Endometrial microvascular endothelial cells (primary cell): Measurements from ENCODE around the gene ITPR2. TPM values are rescaled to one million over a fixed set of nuclear protein-coding genes. Genes with fewer than 3 reads are reported as not detected.
"Not testable (repeated sequence)": the region's sequence is repeated elsewhere in the genome, so short reads cannot be mapped to it uniquely, and the experiment has no call there.

Experiments used
- in situ Hi-C: cut with HindIII; loops from 2 replicates; pipeline ENCODE4 v1.10.0; 2017; ENCODE audit warnings: low sequenced_read_pairs, low pct_unique_long_range_greater_than_20kb; ENCODE audit errors: inconsistent ontology term
- total RNA-seq: library from RNA; depleted of rRNA; stranded (reverse); fragments of >200 nt; gene quantifications from one replicate; pipeline ENCODE4 v1.2.3, GENCODE V29; 2015; ENCODE audit errors: inconsistent ontology term

The ITPR2 gene
- total RNA-seq, 1 donor from 2014 or later = 34.6 TPM

DNA sequence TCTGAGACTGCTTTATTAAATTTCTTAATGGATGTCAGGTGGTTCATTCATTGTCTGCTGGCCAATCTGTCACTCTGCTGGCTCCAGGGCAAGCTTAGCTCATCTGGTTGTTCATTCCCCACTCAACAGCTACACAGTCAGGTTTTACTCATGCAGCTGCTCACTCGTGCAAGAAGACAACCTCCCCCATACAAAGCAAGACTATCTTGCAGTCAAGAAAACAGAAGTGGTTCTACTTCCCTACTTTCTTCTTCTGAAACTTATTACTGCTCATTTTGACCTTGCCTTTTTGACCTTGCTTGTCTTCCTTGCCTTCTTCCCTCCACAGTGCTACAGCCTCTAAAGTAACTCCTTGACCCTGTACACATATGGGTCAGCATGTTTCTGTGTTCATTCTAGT is 359.7 kb downstream of the ITPR2 start:
- in situ Hi-C loops = no loop called here

DNA sequence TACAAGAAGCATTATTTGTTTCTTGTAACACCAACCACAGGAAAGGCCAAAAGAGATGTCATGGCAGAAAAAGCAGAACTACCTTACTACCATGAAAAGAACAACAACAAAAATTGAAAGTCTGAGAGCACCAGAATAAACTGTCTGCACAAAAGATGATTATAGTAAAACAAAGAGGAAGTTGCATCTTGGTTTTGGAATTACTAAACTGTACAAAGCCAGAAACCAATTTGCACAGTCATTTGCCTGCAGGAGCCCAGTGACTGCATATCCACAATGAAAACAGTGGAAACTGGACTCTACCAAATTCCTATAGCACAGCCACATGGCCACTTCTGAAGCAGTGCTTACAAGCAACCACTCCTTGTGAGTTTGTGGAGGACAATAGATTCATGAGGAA is 361.4 kb downstream of the ITPR2 start:
- in situ Hi-C loops = no loop called here

DNA sequence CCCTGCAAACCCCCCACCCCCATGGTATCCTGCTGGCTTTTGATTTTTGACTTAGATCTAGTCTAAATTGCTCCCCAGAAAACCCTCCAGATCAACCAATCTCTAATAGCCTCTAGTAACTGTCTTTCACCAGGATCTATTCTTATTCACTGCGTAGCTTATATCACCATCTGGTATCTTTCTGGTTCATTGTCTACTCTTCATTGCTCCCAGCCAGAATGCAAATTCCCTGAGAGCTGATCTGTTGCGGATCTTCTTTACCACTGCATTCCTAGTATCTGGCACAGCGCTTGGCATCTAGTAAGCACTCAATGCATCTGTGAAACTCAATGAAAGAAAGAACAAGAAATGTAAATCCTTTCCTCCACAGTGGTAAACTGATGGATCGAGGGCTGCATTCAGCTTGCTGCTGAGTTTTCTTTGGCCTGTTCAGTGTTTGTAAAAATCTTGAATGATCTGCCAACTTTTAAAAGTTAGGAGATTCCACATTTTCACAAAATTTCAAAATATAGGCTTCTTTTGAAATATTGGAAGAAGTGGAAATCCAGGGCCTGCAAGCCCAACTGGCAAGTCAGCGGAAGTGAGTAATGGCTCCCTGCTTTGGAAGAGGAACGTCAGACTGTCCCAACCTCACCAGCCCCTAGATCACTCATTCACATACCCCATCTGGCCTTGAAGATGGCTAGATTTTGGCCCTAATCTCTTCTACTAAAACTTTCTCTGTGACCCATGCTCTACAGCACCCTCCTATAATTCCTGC is 363.4 kb downstream of the ITPR2 start:
- in situ Hi-C loops = no loop called here

DNA sequence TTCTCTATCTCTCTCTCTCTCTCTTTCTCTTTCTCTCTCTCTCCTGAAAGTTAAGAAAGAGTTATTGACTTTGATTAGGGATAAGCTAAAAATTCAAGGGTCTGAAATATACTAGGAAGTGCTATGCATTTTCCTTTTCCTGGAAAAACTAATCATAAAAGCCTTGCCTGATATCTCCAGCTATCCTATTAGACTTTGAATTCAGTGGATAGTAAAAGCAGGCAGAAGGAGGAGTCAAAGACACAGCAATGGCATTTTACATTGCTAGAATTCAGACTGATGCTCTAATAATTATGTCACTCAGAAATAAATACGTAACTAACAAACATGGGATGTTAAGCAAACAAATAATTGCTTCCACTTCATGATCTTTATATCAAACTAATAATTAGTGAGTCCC is 365.6 kb downstream of the ITPR2 start:
- in situ Hi-C loops = no loop called here

DNA sequence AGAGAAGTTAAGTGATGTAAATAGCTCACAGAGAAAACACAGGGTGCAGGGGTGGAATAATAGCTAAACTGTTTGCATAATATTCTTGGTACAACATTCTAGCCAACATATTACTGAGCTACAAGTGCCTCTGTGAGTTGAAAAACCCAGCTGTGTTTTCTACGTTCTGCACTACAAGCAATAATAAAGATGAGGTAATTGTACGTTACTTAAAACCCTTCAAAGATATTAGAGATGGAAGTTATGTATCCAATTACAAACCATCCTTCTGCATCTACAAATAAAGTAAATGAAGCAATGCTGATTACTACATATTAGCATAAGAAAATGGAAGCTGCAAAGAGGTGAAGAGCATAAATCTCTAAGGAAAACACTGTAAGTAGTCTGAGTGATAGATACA is 366.3 kb downstream of the ITPR2 start:
- in situ Hi-C loops = no loop called here

DNA sequence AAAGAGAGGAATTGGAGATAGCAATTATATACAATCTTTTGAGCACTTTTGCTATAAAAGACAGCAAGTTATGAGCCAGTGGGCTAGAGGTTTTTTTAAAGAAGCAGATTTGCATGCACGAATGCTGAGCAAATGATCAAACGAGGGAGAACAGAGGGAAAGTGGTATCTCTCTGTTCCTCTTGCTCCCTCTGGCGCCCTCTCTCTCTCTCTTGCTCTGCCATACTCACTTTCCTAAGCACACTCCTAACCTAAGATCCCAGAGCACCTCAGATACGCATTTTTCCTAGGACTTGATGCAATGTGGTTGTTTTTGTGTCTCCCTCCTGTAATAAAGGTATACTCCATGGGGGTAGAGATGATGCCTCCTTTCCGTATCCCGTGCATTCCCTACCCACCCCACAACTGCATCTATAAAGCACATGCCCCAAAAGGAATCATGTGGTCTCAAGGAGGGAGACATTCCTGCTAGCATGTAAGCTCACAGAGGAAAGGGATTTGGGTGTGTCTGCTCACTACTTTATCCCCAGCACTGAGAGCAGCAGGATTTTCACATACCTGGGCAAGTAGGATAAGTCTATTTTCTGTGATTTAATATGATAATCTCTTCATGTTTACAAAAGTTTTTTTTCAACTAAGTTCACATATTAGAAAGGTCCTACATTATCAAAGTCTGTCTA is 367.4 kb downstream of the ITPR2 start:
- in situ Hi-C loops = no loop called here

DNA sequence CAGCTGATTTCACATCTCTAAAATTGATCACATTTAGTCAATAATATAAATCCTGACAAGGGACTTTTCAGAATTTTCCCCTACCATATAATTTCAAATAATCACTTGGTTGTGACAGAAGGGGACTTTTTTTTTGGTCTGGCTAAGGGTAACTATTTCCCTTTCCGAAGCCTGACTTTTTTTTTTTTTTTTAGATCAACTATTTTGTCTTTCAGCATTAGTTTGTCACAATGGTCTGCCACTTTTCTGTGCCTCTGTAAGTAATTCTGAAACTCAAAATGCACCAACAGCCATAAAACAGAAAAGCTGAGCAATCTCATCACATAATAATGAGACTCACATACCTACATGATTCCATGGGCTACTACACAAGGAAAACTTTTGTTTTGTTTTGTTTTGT is 371.2 kb downstream of the ITPR2 start:
- in situ Hi-C loops = no loop called here

DNA sequence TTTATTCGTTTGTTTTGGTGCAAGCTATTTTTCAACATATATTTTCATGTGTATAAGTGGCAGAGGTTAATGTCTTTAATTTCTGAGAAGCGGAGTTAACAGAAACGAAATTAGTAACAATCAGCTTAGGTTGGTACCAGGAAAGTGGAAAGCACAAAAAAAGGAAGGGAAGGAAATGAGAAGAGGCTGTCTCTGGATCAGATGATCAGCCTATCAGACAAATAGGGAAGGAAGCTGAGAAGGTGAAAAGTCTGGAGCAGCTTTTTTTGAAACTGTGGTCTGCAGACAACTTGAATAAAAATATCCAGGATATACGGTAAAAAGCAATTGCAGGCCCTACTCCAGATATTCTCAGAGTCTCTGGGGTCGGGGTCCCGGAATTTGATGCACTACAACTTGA is 372.6 kb downstream of the ITPR2 start:
- in situ Hi-C loops = no loop called here

DNA sequence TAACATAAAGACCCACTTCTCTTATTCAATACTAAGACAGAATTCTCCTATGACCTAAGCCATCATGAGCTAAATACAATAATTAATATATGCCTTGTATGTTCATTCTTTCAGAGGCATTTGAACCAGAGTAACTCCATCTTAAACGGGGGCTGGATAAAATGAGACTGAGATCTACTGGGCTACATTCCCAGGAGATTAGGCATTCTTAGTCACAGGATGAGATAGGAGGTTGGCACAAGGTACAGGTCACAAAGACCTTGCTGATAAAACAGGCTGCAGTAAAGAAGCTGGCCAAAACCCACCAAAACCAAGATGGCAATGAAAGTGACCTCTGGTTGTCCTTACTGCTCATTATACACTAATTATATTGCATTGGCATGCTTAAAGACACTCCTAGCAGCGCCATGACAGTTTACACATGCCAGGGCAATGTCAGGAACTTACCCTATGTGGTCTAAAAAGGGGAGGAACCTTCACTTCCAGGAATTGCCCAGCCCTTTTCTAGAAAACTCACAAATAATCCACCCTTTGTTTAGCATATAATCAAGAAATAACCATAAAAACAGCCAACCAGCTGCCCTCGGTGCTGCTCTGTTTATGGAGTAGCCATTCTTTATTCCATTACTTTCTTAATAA is 376.9 kb downstream of the ITPR2 start:
- in situ Hi-C loops = no loop called here

DNA sequence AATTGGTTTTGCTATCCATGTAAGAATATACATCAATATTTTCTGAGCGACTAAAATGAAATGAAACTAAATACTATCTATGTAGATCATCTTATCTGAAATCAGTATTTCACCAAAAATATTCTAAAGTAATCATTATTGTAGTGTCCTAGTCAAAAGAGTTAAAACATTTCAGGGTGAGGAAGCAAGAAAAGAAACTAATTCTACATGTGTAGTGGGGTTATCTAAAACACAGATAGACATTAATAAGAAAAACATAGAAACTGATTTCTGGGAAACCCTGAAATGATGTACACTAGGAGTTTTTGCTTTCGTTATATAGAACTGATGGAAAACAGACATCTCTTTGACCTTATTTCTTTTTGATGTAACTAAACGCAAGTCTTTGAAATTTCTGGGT is 379.7 kb downstream of the ITPR2 start:
- in situ Hi-C loops = no loop called here

DNA sequence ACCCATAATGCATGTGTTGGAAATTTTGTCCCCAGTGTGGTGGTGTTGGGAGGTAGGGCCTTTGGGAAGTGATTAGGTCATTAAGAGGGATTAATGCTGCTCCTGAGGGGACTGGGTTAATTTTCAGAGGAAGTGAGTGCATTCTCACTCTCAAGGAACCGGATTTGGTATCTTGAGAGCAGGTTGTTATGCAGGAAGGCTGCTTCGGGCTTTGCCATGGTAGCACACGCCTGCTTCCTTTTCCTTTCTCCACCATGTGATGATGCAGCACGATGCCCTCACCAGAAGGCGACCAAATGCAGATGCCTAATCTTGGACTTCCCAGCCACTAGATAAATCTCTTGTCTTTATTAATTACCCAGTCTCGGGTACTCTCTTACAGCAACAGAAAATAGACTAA is 380.5 kb downstream of the ITPR2 start:
- in situ Hi-C loops = no loop called here

DNA sequence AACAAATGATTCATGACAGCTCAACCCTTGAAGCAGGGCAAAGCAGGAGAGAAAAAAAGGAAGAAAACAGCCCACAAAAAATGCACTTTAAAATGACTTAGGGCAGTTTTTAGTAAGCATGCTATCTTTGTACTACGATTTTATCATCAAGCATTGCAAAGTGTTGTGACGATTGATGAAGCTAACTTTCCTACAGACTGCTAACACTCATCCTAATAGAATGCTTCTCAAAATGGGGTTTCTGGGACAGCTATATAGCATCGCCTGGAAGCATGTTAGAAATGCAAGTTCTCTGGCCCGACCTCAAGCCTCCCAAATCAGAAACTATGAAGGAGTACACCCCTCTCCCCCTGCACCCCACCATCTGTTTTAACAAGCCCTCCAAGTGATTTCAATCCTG is 381.2 kb downstream of the ITPR2 start:
- in situ Hi-C loops = no loop called here

DNA sequence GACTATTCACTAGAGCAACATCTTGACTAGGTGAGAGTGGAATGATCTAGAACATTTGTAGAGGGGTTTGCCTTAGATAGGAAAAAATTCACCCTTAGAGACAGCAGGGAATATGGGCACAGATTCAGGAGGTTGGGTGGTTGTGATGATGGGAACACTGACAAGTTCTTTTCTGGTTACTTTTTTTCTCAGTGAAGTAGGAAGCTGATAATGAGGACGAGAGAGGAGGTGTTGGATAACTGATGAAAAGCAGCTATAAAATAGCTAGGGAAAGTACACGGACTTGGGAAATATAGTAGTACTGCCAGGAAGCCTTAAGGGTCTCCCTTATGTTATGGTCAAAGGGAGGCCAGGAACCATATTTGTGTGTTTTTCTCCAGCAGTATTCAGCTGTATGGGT is 387.1 kb downstream of the ITPR2 start:
- in situ Hi-C loops = no loop called here

DNA sequence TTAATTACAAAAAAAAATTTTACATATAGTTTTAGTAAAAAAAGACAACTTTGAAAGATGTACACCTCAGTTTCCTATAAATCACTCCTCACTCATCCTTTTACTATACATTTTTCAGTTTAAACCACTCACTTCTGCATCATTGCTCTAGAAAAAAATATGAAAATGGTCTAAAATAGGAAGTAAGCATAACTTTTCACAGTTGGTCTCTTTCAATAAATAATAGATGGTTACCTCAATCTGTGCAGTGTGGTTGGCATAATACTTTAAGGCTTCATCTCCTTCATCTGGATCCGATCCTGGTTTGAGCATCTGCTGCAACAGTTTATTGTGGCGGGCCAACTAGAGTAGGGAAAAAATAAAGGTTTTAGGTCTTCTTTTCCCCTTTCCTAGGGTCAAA is 389.7 kb downstream of the ITPR2 start:
- in situ Hi-C loops = no loop called here

DNA sequence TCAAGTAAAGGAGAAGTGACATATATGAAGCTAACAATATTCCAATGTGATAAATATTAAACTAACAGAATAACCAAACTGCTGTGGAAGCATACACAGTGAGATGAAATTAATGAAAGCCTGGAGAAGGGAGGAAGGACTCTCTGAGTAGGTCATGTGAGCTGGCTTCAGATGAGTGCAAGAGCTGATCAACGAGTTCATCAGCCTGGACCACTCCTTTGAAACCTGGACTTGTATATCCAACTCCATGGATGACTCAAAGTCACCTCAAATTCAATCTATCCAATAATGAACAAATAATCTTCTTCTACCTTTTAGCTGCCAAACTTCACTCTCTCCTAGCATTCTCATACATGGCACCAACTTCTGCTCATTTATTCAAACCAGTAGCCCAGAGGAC is 391.6 kb downstream of the ITPR2 start:
- in situ Hi-C loops = no loop called here

DNA sequence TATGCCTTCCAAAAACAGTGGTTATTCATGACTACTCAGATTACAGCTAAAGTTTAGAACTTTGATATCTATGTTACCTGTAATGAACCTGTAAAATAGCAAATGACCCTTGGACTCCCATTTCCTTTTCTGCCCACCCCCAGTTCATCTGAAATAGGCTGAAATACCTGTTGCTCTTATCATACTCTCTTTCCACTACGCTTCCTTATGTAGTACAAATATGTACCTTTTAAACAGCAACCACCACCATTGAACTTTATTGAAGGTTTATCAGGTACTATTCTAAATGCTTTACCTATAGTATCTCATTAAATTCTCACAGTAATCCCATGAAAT is 398.0 kb downstream of the ITPR2 start:
- in situ Hi-C loops = no loop called here

DNA sequence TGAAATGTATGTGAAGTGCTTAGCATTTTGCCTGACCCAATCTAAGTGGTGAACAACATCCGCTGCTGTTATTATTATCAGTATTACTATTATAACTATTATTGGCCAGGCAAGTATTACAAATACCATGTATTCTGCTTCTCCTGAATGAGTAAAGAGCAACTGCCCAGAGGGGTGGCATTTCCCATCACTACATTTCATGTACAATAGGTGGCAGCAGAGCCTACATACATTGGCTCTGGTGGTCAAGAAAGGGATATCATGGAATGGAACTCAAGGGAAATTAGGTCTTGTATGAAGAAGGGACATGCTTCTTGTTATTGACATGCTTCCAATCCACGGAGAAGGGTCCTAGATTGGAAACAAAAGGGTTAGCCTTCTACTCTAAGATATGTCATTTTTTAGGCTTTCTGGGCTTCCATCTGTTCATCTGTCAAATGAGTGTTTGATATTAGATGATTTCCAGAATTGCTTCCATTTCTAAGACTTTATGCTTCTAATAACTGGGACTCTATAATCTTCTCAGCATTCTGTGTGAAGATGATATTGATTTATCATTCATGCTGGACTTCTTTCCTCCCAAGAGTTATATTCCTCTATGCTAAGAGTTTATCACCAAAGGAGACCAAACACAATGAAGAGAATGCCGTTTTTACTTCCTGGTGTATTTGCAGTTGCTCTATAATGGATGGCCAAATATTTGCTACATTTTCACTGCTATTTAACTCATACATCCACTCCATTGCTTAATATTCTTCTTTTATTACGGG is 398.5 kb downstream of the ITPR2 start:
- in situ Hi-C loops = no loop called here

DNA sequence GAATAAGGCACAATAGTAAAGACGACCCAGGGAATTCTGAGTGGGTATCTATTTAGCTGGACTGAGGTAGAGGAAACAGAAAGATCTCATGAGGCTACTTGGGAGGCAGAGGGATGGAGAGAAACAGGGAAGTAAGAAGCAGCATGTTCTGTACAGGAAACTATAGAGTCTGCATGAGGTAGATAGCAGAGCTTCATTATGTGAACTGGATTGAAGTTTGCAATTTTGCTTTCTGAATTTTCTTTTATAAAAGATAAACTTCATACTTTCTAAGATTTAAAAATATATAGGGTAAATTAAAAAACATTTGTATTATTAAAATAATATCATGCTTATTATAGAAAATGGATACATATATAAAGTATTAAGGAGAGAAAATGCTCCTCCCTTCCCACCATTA is 399.3 kb downstream of the ITPR2 start:
- in situ Hi-C loops = not testable (repeated sequence)

DNA sequence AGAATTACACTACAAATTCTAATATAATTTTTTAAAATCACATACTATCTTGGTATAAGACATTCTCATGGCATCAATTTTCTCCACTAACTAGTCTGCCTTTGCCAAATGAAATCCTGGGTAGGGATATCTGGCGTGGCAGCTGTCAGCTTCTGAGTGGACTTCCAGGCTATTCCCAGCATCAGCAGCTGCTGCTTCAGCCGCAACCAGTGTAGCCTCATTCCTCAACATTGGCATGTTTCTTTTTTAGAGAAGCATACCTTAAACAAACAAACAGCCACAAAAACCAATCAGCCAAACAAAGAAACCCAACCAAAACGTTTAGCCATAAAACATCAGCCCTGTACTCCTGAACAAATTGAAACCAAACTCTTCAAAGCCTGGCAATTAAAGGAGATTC is 401.8 kb downstream of the ITPR2 start:
- in situ Hi-C loops = no loop called here

DNA sequence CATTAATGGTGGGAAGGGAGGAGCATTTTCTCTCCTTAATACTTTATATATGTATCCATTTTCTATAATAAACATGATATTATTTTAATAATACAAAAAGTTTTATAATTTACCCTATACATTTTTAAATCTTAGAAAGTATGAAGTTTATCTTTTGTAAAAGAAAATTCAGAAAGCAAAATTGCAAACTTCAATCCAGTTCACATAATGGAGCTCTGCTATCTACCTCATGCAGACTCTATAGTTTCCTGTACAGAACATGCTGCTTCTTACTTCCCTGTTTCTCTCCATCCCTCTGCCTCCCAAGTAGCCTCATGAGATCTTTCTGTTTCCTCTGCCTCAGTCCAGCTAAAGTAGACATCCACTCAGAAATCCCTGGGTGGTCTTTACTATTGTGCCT is 402.4 kb downstream of the ITPR2 start:
- in situ Hi-C loops = not testable (repeated sequence)
